GM19193 (cell line): Measurements from ENCODE around the gene ALAS1.

ENCODE experiments used
- POLR2A ChIP-seq: IDR thresholded peaks from 4 replicates; pipeline ENCODE4 v1.6.1; 2011; ENCODE audit not compliant: insufficient read depth, insufficient read length; ENCODE audit errors: extremely low read depth

Gene ALAS1

GRCh38 chr3:52205727-52206372 is 7.9 kb downstream of the ALAS1 start:
- no peak for TF ChIP-seq POLR2A

- no peak for TF ChIP-seq POLR2A
Observed at GRCh38 chr3:52208556-52208955, 10.6 kb downstream of the ALAS1 start.

GRCh38 chr3:52210037-52210436 is 12.1 kb downstream of the ALAS1 start:
- no peak for TF ChIP-seq POLR2A

DNA sequence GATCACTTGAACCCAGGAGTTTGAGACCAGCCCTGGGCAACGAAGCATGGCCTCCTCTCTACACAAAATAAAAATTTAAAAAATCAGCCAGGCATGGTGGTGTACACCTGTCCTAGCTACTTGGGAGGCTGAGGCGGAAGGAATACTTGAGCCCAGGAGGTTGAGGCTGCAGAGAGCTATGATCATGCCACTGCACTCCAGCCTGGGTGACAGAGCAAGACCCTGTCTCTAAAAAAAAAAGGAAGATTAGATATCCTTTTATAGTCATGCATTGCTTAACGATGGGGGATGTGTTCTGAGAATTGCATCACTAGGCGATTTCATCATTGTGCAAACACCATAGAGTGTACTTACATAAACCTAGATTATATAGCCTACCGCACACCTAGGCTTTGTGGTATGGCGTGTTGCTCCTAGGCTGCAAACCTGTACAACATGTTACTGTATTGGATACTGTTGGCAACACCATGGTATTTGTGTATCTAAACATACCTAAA is 12.6 kb downstream of the ALAS1 start:
- TF ChIP-seq POLR2A, result no peak

DNA sequence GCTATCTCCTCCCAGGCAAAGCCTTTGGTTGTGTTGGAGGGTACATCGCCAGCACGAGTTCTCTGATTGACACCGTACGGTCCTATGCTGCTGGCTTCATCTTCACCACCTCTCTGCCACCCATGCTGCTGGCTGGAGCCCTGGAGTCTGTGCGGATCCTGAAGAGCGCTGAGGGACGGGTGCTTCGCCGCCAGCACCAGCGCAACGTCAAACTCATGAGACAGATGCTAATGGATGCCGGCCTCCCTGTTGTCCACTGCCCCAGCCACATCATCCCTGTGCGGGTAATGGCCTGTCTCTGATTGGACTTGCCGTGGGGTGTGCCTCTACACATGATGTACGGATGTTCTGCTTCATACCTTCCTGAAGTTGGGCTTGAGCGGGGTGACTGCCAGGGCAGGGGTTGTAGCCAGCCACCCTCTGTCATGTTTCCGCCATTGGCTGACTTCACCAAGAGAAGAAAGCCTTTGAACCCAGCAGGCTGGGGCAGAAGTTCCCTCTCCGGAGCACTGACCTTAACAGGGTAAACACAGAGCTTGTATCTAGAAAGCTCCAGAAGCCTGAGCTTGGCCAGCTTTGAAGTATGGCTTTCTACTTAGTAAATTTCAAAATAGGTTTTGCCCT is 13.4 kb downstream of the ALAS1 start:
- TF ChIP-seq POLR2A, result no peak

- TF ChIP-seq POLR2A, result no peak
Observed at GRCh38 chr3:52213005-52213404, 15.0 kb downstream of the ALAS1 start.

DNA sequence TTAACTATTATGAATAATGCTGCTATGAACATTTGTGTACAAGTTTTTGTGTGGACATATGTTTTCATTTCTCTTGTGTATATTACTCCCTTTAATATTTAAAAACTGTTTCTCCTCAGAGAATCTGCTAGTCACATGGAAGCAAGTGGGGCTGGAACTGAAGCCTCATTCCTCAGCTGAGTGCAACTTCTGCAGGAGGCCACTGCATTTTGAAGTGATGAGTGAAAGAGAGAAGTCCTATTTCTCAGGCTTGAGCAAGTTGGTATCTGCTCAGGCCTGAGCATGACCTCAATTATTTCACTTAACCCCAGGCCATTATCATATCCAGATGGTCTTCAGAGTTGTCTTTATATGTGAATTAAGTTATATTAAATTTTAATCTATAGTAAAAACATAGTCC is 15.9 kb downstream of the ALAS1 start:
- TF ChIP-seq POLR2A, result no peak

GRCh38 chr3:52215351-52215750 is 17.4 kb downstream of the ALAS1 start:
- no peak for TF ChIP-seq POLR2A

- TF ChIP-seq POLR2A, result no peak
Observed at GRCh38 chr3:52216585-52217408, 18.8 kb downstream of the ALAS1 start.

GRCh38 chr3:52217409-52217805 is 19.4 kb downstream of the ALAS1 start:
- no peak for TF ChIP-seq POLR2A

GRCh38 chr3:52218026-52218425 is 20.1 kb downstream of the ALAS1 start:
- no peak for TF ChIP-seq POLR2A

- TF ChIP-seq POLR2A, result no peak
Observed at GRCh38 chr3:52218454-52218853, 20.5 kb downstream of the ALAS1 start.

- TF ChIP-seq POLR2A, result no peak
Observed at GRCh38 chr3:52218937-52219650, 21.1 kb downstream of the ALAS1 start.

DNA sequence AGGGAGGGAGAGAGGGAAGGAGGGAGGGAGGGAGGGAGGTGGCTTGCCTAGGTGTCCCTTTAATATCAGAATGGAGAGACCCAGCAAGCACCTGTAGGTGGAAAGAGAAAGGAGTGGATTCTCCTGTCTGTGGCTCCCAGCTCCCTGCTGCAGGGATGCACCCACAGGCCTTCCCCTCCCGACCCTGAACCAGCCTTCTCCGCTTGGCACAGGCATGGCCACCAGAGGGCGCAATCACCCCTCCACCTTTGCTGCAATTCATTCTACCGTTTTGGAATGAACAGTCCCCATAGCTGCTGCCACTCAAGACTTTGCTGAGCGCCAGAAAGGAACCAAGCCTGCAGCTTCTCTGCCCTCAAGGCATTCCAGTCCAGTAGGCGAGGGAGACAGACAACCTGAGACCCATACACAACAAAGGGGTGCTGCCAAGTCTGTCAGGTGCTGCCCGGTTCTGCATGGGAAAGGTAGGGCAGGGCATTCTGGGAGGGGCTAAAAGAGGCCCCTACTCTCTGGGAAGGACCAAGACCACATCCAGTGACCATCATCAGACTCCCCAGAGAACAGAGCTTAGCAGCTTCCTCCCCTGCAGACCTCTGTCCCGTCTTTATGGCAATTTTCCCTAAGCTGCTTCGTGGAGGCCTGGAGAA is 22.5 kb downstream of the ALAS1 start:
- no peak for TF ChIP-seq POLR2A
